HG03175 (cell line): Measurements from ENCODE around the gene MYH9.

Experiments used
- ATAC-seq: cut with Tn5 transposase; IDR thresholded peaks from one replicate; pipeline ENCODE4 v1.9.1; 2021; ENCODE audit warnings: mild to moderate bottlenecking, moderate library complexity; ENCODE audit not compliant: unreplicated experiment

MYH9 gene

DNA sequence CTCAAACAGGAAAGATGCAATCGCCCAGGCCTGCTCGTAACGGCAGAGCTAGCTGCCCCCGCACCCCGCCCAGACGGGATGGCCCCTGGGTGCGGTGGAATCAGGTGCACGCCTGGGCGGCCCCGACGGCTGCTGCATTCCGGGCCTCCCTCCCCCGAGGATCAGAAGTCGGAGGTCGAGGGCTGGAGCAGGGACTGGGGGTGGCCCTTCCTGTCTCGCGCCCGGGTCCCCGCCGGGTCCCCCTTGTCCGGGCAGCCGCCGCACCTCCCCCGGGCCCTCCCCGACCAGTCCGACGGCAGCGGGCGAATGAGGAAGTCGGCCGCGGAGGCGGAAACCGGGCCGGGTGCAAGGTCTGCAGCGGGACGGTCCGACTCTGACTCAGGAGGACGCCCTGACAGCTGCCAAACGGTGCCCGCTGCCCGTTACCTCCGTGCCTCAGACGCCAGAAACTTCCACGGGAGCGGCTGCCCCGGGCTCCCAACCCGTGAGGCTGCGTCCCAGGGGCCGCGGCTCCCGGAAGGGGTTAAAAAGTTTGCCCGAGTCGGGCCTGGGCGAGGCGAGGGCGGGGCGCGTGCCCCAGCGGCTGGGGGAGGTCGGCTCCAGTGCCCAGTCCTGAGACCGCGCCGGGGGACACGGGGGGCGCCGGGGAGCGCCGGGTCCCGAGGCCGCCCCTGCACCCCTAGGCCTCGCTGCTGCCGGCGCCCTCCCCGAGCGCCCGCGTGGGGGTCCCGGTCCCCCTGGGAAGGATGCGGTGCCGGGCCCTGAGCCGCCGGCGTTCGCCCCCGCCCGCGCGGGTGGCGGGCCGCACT, 663 bp downstream of the MYH9 start:
- ATAC-seq: no peak

DNA sequence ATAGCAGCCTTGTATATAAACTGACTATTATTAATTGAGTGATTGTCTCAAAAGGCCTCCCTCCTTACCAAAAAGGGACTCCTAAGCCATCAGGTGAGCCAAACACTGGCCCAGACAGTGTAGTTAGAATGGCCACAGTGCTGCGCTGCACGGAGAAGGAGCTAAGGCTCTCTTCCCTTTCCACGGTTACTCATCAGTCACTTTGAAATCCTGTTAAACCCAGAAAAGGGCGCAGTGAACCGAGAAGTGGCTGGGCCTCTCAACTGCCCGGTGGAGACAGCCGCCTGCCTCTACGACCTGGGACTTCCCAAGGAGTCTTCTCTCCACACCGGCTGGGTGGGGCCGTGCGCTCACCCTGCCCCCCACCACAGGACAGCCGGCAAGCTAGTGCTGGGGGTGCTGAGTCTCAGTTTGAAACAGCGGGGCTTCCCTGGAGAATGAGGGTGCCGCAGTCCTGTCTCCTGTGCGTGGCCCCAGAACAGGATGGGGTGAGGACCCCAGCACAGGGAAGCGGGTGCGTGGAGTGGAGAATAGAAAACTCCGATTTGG, 1.3 kb downstream of the MYH9 start:
- ATAC-seq: no peak

DNA sequence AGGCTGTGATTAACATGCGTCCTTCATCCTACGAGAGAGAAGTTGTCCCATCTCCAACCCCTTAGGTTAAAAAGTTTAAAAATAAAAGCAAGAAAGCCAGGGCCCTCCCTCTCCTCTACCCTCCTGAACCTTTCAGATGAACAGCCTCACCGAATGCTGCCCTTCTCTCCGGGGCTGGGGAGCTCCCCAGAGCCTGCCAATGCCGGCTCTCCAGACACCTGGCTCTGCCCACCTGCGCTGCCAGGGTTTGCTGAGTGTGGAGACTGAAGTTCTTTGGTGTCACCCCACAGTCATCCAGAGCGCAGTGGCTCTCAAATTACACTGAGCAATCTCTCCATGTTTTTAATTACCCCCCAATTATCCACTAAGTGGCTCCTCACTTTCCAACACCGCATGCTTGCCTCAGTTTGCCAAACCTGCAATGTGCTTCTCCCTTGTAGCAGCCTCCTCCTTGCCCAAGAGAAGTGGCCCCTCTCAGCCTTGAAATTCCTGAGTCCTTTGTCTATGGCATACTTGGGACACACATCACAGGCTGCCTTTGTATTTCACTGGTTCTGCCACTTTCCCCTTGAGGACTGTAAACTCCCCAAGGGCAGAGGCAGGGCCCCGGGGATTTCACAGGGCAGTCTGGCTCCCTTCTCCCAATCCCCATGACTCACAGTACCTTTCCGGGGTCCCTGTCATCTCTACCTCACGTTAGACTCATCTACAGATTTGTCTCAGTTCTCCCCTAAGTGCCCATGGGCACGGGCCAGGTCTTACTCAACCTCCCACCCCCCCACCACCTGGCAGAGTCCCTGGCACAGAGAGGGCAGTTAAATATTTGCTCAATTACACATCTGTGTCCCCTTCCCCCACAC, 2.0 kb downstream of the MYH9 start:
- ATAC-seq: no peak

DNA sequence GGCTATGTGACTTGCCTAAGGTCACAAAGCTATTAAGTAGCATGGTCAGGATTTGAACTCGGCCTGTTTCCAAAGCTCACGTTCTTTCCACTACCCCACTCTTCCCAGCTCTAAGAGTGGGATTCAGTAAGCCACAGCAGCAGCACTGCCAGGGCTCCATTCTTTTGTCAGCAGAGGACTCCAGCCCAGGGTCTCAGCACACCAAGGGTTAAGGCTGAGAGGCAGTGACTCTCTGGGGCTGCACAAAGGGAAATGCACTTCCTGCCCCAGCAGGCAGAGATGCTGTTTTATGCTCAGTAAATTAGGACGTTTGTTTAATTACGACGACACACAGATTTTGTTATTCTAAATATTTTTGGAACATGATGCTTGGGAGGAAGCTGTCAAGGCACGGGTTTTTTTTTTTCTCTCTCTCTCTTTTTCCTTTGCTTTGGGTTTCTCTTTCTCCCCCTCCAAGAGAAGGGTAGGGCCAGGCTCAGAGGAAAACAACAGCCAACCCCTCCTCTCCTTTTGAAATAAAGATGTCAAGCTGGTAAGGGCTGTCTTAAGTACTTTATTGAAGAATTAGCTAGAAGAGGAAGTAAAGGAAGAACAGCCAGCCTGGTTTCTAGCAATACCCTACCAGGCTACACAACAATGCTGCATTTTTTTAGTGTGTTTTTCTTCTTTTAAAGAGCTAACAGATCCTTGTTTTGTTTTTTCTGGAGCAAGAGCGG, 2.8 kb downstream of the MYH9 start:
- ATAC-seq: no peak

DNA sequence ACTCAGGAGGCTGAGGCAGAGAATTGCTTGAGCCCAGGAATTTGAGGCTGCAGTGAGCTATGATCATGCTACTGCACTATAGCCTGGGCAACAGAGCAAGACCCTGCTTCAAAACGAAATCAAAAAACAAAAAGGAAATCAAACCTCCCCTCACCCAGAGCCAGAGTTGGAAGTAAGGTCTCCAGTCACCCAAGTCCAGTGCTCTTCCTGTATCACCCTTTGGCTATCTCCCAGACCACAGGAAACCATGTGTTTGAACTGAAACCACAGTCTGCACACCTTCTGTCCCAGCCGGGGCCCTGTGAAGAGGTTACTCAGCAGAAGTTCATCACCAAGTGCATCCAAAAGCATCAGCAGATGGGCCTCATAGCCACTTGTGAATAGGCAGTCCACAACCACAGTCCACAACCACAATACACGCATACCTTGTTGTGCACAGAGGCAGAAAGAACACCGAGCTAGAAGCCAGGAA, 4.6 kb downstream of the MYH9 start:
- no peak for ATAC-seq

DNA sequence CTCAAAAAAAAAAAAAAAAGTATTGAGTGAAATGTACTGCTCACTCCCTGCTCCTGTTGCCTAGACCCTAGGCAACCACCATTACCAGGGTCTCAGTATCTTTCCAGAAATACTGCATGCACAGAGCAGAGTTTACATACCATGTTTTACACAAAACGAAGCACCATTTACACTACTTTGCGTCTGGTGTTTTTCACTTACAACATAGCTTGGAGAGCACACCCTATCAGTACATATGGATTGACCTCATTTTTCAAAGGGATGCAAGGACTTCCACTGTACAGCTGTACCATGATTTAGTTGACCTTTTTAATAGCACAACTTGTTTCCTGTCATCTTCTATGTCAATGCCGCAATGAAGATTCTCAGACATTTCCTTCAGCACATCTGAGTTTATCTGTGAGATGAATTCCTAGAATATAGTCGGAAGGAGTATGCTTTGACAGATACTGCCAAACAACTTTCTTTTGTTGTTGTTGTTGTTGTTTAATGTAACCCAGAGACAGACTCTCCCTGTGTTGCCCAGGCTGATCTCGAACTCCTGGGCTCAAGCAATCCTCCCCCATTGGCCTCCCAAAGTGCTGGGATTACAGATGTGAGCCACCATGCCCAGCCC, 6.1 kb downstream of the MYH9 start:
- ATAC-seq: no peak

DNA sequence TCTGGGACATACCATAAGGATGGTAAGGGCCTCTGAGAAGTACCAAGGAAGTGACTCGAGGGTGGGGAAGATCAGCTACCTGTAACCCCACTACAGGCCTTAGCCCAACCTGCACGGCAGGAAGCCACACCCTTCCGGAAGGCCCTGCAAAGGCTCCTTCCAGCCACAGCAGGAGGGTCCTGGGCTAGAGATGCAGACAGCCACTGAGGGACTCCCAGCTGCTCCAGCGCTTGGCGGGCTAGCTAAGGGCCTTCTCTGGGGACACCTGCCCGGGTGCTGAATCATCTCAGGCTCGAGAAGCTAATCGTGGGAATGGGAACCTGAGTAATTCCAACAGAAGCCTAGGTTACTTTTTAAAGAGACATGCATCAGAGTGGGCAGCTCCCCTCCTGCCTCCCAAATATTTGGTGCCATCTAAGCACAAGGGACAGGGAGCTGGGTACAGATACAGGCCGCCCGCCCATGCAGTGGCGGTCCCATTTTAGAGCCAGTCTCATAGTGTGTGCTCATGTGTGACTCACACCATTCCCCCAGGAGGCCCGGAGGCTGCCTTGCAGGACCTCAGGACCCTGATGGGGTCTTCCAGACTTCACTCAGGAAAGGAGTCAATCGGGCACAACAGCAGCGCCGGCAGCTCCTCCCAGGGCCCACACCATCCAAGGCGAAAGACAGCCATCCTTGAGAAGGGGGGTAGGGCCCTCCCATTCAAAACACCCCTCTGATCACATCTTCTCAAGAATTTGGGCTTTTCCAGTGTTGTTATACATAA, 8.0 kb downstream of the MYH9 start:
- ATAC-seq: no peak

DNA sequence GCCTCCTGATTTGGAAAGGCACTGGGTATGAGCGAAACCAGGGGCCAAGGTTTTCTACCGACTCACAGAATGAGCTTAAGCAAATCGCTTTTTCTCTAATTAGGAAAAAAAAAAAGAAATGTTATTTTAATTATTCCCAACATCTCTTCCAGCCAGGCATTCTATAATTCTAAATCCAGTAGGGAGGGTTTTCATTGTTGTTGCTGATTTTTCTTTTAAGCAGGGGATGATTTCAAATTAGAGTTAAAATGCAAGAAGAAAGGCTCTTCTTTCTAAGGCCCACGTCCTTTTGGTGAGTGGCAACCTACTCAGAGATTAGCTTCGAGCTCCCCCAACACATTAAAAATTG, 8.9 kb downstream of the MYH9 start:
- ATAC-seq: no peak

DNA sequence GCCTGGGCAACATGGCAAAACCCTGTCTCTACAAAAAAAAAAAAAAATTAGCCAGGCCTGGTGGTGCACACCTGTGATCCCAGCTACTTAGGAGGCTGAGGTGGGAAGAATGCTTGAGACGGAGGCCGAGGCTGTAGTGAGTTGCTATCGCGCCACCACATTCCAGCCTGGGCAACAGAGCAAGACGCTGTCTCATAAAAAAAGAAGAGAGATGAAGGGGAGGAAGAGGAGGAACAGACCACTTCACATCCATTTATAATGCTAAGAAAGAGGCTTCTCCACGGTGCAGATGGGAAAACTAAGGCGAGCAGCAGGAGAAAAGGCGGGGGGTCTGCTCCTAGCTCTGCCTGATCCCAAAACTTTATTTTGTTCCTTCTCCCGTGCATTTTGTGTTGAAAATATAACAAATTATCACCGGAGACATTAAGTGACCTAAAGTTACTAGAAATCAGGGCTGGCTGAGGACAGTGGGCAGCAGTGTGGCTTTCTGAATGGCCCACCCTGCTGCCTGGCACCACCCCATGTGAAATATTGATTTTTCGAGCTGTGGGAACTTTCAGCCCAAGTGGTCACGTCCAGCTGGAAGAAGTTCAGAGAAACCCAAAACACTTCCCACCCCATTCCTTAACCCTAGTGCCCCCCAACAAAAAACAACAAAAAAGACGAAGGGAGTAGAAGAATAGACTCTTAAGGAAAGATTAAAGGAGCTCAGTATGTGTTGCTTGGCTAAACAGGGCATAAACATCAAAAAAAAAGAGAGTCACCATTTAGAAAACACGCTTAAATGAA, 9.5 kb downstream of the MYH9 start:
- ATAC-seq: no peak

DNA sequence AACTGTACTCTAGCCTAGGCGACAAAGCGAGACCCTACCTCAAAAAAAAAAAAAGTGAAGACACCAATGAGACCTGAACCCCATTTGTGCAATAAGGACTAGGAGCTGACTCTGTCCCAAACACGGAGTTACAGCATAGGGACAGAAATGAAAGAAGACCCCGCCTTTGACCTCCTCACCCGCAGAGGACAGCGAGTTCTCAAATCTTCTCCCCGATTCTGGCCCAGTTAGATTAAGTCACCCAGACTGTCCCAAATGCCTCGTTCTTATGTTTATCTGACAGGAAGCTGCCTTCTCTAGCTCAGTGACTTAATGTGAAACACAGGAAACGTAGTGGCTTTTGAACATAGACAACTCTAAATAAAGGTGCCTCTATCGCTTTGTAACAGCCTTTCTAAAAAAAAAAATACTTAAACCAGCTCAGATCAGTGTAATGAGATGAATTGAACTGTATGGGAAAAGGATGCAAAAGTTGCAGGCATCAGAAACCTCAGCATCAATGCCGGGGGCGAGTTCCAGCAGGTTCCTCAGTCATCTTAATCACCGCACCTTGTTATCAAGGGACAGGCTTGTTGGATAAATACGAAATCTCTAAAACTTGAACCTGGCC, 10.6 kb downstream of the MYH9 start:
- no peak for ATAC-seq

DNA sequence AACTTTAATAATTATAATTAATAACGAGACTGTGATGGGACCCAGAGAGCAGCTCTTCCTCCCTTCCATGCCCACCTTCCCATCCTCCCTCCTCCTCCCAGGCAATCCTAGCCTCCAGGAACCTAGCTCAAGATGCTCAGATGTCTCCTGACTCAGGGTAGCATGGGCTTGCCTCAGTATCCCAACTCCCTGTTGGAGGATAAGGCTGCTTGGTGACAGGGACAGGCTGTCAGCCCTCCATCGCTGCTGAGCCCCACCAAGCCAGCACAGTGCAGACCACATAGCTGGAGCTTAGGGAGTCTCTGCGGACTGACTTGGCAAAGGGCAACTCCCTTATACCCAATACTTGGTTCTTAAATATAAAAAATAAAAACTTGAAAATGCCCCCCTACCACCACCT, 11.5 kb downstream of the MYH9 start:
- ATAC-seq: no peak

DNA sequence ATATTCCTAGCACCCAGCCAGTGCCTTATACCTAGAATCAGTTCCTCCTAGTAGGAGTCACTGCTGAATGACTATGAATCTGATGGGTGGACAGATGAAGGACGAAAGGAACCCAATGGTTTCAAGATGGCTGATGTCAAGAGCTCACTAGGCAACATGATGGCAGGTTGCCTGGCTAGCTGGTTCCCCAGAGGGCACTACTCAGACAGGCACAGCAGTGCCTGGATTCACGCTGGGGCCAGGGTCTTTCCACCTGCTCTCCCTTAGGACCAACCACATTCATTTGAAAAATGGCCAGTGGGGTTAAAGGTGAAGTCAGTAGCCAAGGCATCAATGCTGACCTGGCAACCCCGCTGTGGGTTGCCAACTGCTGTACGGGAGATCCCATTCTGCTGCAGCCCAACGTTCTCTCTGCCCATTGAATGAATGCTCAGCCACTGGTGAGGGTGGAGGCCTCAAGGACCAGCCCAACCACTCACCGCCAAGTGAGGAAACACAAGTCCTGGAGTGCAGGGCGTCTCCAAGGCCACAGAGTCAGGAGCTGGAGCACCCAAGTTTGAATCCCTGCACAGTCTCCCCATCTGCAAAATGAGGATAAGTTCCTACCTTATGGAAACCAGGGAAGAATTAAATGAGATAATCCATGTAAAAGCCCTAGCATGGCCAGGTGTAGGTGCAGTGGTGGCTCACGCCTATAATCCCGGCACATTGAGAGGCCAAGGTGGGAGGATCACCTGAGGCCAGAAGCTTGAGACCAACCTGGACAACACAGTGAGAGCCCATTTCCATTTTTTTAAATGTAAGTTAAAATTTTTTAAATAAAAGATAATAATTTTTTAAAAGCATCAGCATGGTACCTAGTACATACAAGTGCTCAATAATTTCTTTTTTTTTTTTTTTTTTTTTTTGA, 12.4 kb downstream of the MYH9 start:
- ATAC-seq: no peak

DNA sequence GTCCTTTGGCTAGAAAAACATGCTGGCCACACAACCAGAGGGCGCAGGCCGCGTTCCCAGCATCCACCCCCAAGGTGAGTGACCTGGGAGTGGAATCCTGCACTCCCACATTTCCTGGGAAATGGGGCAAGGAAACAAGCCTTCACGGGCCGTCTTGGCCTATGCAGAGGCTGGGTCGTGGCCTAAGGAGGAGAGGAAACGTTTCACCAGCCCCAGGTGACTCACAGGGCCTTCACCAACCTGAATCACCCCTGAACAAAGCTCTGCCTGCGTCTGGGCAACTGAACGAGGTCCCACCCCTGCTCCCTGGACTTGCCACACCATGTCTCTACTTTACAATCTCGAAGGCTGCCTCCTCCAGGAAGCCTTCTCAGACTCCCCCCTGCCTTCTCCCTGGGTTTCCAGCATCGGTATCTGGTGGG, 13.2 kb downstream of the MYH9 start:
- no peak for ATAC-seq

DNA sequence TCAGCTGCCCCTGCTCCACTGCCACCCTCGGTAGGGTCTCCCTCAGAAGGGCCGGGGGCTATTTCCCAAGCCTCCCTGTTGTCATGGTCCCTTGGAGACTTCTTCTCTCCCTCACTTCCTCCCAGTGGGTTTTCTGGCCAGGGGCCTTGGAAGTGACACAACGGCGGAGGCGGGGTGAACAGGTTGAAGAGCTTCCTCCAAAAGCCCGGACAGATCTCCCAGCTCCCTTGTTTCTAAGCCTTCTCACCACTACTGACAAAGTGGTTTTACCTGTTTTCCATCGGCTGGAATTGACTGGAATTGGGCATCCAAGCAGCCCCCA, 14.5 kb downstream of the MYH9 start:
- no peak for ATAC-seq

DNA sequence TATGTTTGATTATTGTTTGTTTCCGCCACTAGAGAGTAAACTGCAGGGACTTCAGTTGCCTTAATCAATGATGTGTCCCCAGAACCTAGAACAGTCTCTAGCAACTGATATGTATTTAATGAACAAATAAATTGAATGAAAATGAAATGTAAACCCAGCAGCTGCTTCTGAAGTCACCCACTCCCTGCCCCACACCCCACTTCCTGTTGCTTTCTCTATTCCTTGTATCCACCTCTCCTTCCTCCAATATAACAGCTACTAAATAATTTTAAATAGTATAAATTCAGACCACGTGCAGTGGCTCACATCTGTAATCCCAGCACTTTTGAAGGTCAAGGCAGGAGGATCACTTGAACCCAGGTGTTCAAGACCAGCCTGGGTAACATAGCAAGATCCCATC, 15.8 kb downstream of the MYH9 start:
- ATAC-seq: no peak

DNA sequence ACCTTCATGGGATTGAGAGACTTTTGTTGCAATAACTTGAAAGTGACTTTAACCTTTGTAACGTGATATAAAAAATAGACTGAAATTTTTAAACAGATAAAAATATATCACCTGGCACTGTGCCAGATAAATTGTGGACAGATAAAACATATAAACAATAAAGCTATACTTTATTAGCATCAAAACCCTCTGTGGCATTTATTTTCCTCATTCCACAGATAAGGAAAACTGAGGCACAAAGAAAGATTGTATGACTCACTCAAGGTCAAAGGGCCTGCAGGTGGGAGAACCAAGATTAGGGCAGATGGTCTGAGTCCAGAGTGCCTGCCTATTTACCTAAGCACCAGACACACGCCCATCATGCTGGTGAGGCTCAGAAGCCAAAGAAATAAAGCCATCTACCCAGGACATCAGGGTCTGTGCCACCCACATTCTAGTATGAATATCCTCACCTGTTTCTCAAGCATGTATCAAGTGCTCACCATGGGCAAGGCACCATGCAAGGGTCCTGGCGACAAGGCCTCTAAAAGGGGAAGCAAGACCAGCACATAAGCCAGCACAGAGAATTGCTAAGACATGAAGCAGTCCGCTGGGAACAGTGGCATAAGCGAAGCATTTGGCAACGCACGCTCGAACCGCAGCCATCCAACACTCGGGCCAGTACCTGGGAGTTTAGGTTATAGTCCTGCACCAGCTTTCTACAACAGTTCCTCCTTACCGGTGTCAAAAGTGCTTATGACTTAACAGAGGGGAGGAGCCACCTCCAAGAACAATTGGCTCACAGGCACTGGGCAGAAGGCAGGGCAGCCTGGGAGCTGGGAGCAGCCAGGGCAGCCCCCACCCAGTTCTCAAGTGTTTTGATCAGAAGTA, 17.6 kb downstream of the MYH9 start:
- ATAC-seq: no peak
